HepG2 (cell line): ENCODE measurements around the gene UBE2O. TPM values are rescaled to one million over a fixed set of nuclear protein-coding genes. Genes with fewer than 3 reads are reported as not detected.

Source experiments
- DR1 ChIP-seq: sonication (generic); formaldehyde crosslinking; IDR thresholded peaks from 2 replicates; pipeline ENCODE4 v1.8.0; 2021; ENCODE audit warnings: mild to moderate bottlenecking, missing genetic modification reagents, inconsistent platforms
- JDP2 ChIP-seq: sonication (generic); formaldehyde crosslinking; IDR thresholded peaks from 2 replicates; pipeline ENCODE4 v1.8.1; 2022; ENCODE audit warnings: missing genetic modification reagents, borderline replicate concordance
- NKX3-1 ChIP-seq: sonication (generic); formaldehyde crosslinking; IDR thresholded peaks from 2 replicates; pipeline ENCODE4 v1.5.0; 2020; ENCODE audit warnings: missing genetic modification reagents
- PRMT3 ChIP-seq: sonication (generic); formaldehyde crosslinking; IDR thresholded peaks from 2 replicates; pipeline ENCODE4 v1.8.1; 2022; ENCODE audit warnings: low read depth, mild to moderate bottlenecking, moderate library complexity, missing genetic modification reagents, borderline replicate concordance
- RBFOX2 ChIP-seq: fragments of 200-400 bp; formaldehyde crosslinking; IDR thresholded peaks from 2 replicates; pipeline ENCODE4 v1.6.1; 2017; ENCODE audit warnings: low read depth, mild to moderate bottlenecking, low read length
- SALL1 ChIP-seq: sonication (generic); formaldehyde crosslinking; IDR thresholded peaks from 2 replicates; pipeline ENCODE4 v1.8.0; 2022; ENCODE audit warnings: mild to moderate bottlenecking, missing genetic modification reagents
- TBP ChIP-seq: sonication (generic); formaldehyde crosslinking; IDR thresholded peaks from 2 replicates; pipeline ENCODE4 v1.5.0; 2020; ENCODE audit warnings: missing genetic modification reagents
- THYN1 ChIP-seq: sonication (generic); formaldehyde crosslinking; IDR thresholded peaks from 2 replicates; pipeline ENCODE4 v1.8.1; 2023; ENCODE audit warnings: low read depth, mild to moderate bottlenecking, moderate library complexity, missing genetic modification reagents, borderline replicate concordance
- TOE1 ChIP-seq: sonication (generic); formaldehyde crosslinking; IDR thresholded peaks from 2 replicates; pipeline ENCODE4 v1.4.0; 2020; ENCODE audit warnings: mild to moderate bottlenecking, missing genetic modification reagents
- ZNF121 ChIP-seq: sonication (generic); formaldehyde crosslinking; IDR thresholded peaks from 2 replicates; pipeline ENCODE4 v1.5.0; 2020; ENCODE audit warnings: mild to moderate bottlenecking, missing genetic modification reagents
- ZNF431 ChIP-seq: sonication (generic); formaldehyde crosslinking; IDR thresholded peaks from 2 replicates; pipeline ENCODE4 v1.9.0; 2022; ENCODE audit warnings: missing genetic modification reagents, low read depth, mild to moderate bottlenecking, borderline replicate concordance
- ZNF501 ChIP-seq: sonication (generic); formaldehyde crosslinking; IDR thresholded peaks from 2 replicates; pipeline ENCODE4 v1.5.1; 2020; ENCODE audit warnings: mild to moderate bottlenecking, moderate library complexity, missing genetic modification reagents
- ZNF660 ChIP-seq: sonication (generic); formaldehyde crosslinking; IDR thresholded peaks from 2 replicates; pipeline ENCODE4 v1.5.1; 2020; ENCODE audit warnings: mild to moderate bottlenecking, low read depth, missing genetic modification reagents, borderline replicate concordance
- ZSCAN22 ChIP-seq: sonication (generic); formaldehyde crosslinking; IDR thresholded peaks from 2 replicates; pipeline ENCODE4 v1.4.0; 2020; ENCODE audit warnings: mild to moderate bottlenecking, missing genetic modification reagents
- polyA plus RNA-seq, 8 experiments: library from polyadenylated mRNA; depleted of rRNA in 3 of 8; stranded (reverse) in 7 of 8; unstranded in 1 of 8; fragments of >200 nt; fragmentation: Illumina TruSeq in 4 of 8; extraction: Trizol in 4 of 8; gene quantifications; 2 replicates each; pipeline versions ENCODE4 v1.2.1 to v1.2.3, GENCODE V29; 2011 to 2016; ENCODE audit warnings: low read depth in 4 of 8, missing spikeins in 1 of 8, mixed read lengths in 1 of 8; ENCODE audit not compliant: insufficient read depth in 1 of 8
- total RNA-seq, 5 experiments: library from RNA; depleted of rRNA; stranded (reverse); fragments of >200 nt; fragmentation: Illumina TruSeq; extraction: Trizol; gene quantifications; 2 replicates each; pipeline ENCODE4 v1.2.3, GENCODE V29; 2016; ENCODE audit warnings: low read depth in 1 of 5
- TF ChIP-seq, protein P1 (sequence below): sonication (generic); IDR thresholded peaks from 2 replicates; pipeline ENCODE4 v1.6.1; 2016; ENCODE audit warnings: low read depth, borderline replicate concordance
- TF ChIP-seq, protein P2 (sequence below): IDR thresholded peaks from 2 replicates; pipeline ENCODE4 v1.6.1; 2016; ENCODE audit warnings: low read depth, missing genetic modification reagents, missing compliant biosample characterization
- TF ChIP-seq, protein P3 (sequence below): sonication (generic); formaldehyde crosslinking; IDR thresholded peaks from 2 replicates; pipeline ENCODE4 v1.4.0; 2020; ENCODE audit warnings: missing genetic modification reagents, borderline replicate concordance
- TF ChIP-seq, protein P4 (sequence below): IDR thresholded peaks from 2 replicates; pipeline ENCODE4 v1.6.1; 2016; ENCODE audit warnings: missing compliant biosample characterization, missing genetic modification reagents, borderline replicate concordance

Gene UBE2O
- total and polyA plus RNA-seq, 2 of the 13 experiments (the other 11 are each of a cell fraction or from before 2014, with no cell fraction given): 21.5 to 23.5 TPM

DNA sequence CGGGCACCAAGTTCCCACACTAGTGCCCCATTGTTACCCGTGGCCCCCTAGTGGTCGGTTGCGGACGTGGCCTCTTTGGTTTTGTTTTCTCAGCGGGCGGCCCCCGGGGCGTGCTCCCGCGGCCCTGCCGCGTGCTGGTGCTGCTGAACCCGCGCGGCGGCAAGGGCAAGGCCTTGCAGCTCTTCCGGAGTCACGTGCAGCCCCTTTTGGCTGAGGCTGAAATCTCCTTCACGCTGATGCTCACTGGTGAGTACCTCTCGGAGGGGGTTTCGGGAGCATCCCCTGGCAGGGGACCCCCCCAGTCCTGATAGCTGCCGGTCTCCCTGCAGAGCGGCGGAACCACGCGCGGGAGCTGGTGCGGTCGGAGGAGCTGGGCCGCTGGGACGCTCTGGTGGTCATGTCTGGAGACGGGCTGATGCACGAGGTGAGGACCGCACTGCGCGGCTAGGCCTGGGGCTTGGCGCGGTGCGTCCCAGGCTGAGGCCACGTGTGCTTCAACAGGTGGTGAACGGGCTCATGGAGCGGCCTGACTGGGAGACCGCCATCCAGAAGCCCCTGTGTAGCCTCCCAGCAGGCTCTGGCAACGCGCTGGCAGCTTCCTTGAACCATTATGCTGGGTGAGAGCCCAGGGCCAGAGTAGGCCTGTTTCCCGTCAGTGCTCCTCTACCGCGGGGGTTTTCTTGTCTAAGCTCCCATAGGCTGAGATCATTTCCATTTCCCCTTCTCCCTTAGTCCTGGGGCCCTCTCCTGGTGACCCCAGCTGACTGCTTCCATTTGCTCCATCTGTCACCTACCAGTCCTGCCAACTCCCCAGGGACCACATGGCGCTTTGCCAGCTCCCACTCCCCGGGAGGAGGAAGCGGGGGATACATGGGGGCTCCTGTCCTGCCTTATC, 66.8 kb downstream of the UBE2O start (continued):
- TF ChIP-seq RBFOX2 (peak; percentile 86), ZNF501 (CRISPR knock-in tag) (peak; percentile 87), DR1 (CRISPR knock-in tag) (peak; percentile 79), ZNF121 (CRISPR knock-in tag) (peak; percentile 40; the same call in 1 of the 2 replicates), TBP (CRISPR knock-in tag) (no peak; the same call in 1 of the 2 replicates), THYN1 (CRISPR knock-in tag) (no peak), ZNF431 (CRISPR knock-in tag) (peak; percentile 93), ZNF660 (CRISPR knock-in tag) (no peak), SALL1 (peak; percentile 97), JDP2 (no peak), ZSCAN22 (0 out of 2 replicates have a peak, but pooled peaks have one; percentile 64), PRMT3 (peak; percentile 94), NKX3-1 (peak; percentile 100), TOE1 (CRISPR knock-in tag) (peak; percentile 94)
- TF ChIP-seq, protein P1, sequence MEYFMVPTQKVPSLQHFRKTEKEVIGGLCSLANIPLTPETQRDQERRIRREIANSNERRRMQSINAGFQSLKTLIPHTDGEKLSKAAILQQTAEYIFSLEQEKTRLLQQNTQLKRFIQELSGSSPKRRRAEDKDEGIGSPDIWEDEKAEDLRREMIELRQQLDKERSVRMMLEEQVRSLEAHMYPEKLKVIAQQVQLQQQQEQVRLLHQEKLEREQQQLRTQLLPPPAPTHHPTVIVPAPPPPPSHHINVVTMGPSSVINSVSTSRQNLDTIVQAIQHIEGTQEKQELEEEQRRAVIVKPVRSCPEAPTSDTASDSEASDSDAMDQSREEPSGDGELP: peak; percentile 46; the same call in 1 of the 2 replicates
- TF ChIP-seq, protein P2, sequence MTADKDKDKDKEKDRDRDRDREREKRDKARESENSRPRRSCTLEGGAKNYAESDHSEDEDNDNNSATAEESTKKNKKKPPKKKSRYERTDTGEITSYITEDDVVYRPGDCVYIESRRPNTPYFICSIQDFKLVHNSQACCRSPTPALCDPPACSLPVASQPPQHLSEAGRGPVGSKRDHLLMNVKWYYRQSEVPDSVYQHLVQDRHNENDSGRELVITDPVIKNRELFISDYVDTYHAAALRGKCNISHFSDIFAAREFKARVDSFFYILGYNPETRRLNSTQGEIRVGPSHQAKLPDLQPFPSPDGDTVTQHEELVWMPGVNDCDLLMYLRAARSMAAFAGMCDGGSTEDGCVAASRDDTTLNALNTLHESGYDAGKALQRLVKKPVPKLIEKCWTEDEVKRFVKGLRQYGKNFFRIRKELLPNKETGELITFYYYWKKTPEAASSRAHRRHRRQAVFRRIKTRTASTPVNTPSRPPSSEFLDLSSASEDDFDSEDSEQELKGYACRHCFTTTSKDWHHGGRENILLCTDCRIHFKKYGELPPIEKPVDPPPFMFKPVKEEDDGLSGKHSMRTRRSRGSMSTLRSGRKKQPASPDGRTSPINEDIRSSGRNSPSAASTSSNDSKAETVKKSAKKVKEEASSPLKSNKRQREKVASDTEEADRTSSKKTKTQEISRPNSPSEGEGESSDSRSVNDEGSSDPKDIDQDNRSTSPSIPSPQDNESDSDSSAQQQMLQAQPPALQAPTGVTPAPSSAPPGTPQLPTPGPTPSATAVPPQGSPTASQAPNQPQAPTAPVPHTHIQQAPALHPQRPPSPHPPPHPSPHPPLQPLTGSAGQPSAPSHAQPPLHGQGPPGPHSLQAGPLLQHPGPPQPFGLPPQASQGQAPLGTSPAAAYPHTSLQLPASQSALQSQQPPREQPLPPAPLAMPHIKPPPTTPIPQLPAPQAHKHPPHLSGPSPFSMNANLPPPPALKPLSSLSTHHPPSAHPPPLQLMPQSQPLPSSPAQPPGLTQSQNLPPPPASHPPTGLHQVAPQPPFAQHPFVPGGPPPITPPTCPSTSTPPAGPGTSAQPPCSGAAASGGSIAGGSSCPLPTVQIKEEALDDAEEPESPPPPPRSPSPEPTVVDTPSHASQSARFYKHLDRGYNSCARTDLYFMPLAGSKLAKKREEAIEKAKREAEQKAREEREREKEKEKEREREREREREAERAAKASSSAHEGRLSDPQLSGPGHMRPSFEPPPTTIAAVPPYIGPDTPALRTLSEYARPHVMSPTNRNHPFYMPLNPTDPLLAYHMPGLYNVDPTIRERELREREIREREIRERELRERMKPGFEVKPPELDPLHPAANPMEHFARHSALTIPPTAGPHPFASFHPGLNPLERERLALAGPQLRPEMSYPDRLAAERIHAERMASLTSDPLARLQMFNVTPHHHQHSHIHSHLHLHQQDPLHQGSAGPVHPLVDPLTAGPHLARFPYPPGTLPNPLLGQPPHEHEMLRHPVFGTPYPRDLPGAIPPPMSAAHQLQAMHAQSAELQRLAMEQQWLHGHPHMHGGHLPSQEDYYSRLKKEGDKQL (CRISPR knock-in tag): no peak
- TF ChIP-seq, protein P3, sequence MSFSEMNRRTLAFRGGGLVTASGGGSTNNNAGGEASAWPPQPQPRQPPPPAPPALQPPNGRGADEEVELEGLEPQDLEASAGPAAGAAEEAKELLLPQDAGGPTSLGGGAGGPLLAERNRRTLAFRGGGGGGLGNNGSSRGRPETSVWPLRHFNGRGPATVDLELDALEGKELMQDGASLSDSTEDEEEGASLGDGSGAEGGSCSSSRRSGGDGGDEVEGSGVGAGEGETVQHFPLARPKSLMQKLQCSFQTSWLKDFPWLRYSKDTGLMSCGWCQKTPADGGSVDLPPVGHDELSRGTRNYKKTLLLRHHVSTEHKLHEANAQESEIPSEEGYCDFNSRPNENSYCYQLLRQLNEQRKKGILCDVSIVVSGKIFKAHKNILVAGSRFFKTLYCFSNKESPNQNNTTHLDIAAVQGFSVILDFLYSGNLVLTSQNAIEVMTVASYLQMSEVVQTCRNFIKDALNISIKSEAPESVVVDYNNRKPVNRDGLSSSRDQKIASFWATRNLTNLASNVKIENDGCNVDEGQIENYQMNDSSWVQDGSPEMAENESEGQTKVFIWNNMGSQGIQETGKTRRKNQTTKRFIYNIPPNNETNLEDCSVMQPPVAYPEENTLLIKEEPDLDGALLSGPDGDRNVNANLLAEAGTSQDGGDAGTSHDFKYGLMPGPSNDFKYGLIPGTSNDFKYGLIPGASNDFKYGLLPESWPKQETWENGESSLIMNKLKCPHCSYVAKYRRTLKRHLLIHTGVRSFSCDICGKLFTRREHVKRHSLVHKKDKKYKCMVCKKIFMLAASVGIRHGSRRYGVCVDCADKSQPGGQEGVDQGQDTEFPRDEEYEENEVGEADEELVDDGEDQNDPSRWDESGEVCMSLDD (CRISPR knock-in tag): peak; percentile 98
- TF ChIP-seq, protein P4, sequence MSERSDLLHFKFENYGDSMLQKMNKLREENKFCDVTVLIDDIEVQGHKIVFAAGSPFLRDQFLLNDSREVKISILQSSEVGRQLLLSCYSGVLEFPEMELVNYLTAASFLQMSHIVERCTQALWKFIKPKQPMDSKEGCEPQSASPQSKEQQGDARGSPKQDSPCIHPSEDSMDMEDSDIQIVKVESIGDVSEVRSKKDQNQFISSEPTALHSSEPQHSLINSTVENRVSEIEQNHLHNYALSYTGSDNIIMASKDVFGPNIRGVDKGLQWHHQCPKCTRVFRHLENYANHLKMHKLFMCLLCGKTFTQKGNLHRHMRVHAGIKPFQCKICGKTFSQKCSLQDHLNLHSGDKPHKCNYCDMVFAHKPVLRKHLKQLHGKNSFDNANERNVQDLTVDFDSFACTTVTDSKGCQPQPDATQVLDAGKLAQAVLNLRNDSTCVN (CRISPR knock-in tag): peak; percentile 86
